Esophagus muscularis mucosa (tissue), 4 donors: Measurements from ENCODE around the gene NR2E1. TPM values are rescaled to one million over a fixed set of nuclear protein-coding genes. Genes with fewer than 3 reads are reported as not detected.

Source experiments
- DNase-seq: peaks from one replicate; pipeline ENCODE4 v3.0.0-alpha.2; 2017; ENCODE audit errors: extremely low spot score
- H3K27ac ChIP-seq, 4 donors: fragments of 200-600 bp; sonication (generic); replicated peaks in 1 of 4; 1 replicate in 3 of 4; 2 replicates in 1 of 4; pipeline ENCODE4 v1.5.1; 2016 to 2019; ENCODE audit warnings: mild to moderate bottlenecking in 1 of 4
- H3K27me3 ChIP-seq, 4 donors: fragments of 200-600 bp; sonication (generic); one replicate each; pipeline versions ENCODE4 v1.5.1 to v1.6.0; 2016 to 2019
- H3K36me3 ChIP-seq, 4 donors: fragments of 200-600 bp; sonication (generic); one replicate each; pipeline ENCODE4 v1.5.1; 2016 to 2019
- H3K4me1 ChIP-seq, 4 donors: fragments of 200-600 bp; sonication (generic); one replicate each; pipeline ENCODE4 v1.5.1; 2016 to 2019
- H3K4me3 ChIP-seq, 4 donors: fragments of 200-600 bp; sonication (generic); 1 replicate in 2 of 4; 2 replicates in 2 of 4; pipeline ENCODE4 v1.5.1; 2016 to 2019; ENCODE audit warnings: mild to moderate bottlenecking in 4 of 4, moderate library complexity in 1 of 4
- H3K9me3 ChIP-seq, 4 donors: fragments of 200-600 bp; sonication (generic); 1 replicate in 3 of 4; 2 replicates in 1 of 4; pipeline ENCODE4 v1.5.1; 2016 to 2019
- EP300 ChIP-seq: sonication (generic); formaldehyde crosslinking; IDR thresholded peaks from one replicate; pipeline ENCODE4 v1.6.1; 2017; ENCODE audit warnings: antibody characterized with exemption
- POLR2A ChIP-seq: fragments of 450-650 bp; IDR thresholded peaks from one replicate; pipeline ENCODE4 v1.6.1; 2017; ENCODE audit warnings: antibody characterized with exemption, moderate library complexity, mild to moderate bottlenecking, low read depth
- POLR2AphosphoS5 ChIP-seq, 2 donors: sonication (generic); formaldehyde crosslinking; IDR thresholded peaks; one replicate each; pipeline ENCODE4 v1.6.1; 2017; ENCODE audit warnings: antibody characterized with exemption in 2 of 2
- WGBS: methylation state at CpG from one replicate; pipeline ENCODE4 v1.1.5; 2018; 5-methylcytosine and 5-hydroxymethylcytosine counted together
- intact Hi-C: fragments of 100-400 bp; cut with DNase I; formaldehyde crosslinking; loops from one replicate; pipeline ENCODE4 v1.15.1; 2023
- total RNA-seq, 4 donors: library from RNA; depleted of rRNA; stranded (reverse); fragments of >200 nt; gene quantifications; one replicate each; pipeline versions ENCODE4 v1.1.0 to v1.2.1, GENCODE V29; 2016
- TF ChIP-seq, protein P1 (sequence below), 3 experiments: fragments of 200-600 bp in 2 of 3; fragments of 450-650 bp in 1 of 3; sonication (generic) in 2 of 3; IDR thresholded peaks; one replicate each; pipeline ENCODE4 v1.5.1; 2017 to 2019; ENCODE audit warnings: antibody characterized with exemption in 3 of 3, mild to moderate bottlenecking in 2 of 3, moderate library complexity in 1 of 3

The NR2E1 gene
- total RNA-seq, 4 donors from 2014 or later: not detected

DNA sequence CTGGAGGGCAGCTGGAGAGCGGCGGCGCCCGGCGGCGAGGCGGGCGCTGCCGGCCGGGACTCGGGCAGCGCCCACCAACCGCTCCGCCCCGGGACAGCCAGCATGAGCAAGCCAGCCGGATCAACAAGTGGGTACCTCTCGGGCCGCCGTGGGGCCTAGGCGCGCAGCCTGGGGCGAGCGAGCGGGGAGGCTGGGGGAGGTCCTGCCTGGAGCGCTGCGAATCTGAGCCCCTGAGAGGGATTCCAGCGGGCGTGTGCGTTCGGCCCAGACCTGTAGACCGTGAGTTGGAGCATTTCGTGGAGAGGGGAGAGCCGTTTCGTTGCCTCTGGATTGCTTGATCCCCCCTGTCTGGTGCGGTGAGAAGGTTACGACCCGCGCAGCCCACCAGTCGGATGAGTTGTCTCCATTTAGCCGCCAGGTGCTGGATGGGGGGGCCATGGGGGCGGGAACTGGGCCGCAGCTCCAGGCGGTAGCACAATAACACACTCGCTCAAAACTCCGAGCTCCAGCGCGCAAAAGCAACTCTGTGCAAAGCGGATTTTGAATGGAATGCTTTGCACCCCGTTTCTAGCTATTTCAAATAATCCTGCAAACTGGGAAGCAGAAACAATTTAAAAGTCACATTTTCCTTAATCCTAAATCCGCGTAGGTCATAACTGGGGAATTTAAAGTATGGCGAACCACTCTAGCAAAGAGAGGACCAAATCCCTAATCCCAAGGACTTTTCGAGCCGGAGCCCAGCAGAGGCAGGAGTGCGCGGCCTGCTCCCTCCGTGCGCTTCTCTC, 1.0 kb downstream of the NR2E1 start:
- no peaks in the 10 kb centered on the region for H3K9me3 ChIP-seq
- peaks cover 12 to 100% (median 97%) of the 10 kb centered on the region in 4 donors for H3K27me3 ChIP-seq
- peak overlapping the region in 2 of 4 donors; percentile 3 to 37 for H3K4me3 ChIP-seq
- H3K36me3 ChIP-seq: no peaks in the 10 kb centered on the region
- TF ChIP-seq EP300 (no peak), POLR2A (no peak), POLR2AphosphoS5 (IDR thresholded peaks at IDR 0.05) (no peak)
- TF ChIP-seq, protein P1, sequence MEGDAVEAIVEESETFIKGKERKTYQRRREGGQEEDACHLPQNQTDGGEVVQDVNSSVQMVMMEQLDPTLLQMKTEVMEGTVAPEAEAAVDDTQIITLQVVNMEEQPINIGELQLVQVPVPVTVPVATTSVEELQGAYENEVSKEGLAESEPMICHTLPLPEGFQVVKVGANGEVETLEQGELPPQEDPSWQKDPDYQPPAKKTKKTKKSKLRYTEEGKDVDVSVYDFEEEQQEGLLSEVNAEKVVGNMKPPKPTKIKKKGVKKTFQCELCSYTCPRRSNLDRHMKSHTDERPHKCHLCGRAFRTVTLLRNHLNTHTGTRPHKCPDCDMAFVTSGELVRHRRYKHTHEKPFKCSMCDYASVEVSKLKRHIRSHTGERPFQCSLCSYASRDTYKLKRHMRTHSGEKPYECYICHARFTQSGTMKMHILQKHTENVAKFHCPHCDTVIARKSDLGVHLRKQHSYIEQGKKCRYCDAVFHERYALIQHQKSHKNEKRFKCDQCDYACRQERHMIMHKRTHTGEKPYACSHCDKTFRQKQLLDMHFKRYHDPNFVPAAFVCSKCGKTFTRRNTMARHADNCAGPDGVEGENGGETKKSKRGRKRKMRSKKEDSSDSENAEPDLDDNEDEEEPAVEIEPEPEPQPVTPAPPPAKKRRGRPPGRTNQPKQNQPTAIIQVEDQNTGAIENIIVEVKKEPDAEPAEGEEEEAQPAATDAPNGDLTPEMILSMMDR (IDR thresholded peaks at IDR 0.05): no peak
- H3K27ac ChIP-seq: no peak overlapping the region
- intact Hi-C loops: no loop called here
- 30% methylated on average over 15 of the region's 58 CpGs for WGBS
- H3K4me1 ChIP-seq: peaks cover 52 to 69% (median 66%) of the 10 kb centered on the region in 4 donors
- no peak for DNase-seq

DNA sequence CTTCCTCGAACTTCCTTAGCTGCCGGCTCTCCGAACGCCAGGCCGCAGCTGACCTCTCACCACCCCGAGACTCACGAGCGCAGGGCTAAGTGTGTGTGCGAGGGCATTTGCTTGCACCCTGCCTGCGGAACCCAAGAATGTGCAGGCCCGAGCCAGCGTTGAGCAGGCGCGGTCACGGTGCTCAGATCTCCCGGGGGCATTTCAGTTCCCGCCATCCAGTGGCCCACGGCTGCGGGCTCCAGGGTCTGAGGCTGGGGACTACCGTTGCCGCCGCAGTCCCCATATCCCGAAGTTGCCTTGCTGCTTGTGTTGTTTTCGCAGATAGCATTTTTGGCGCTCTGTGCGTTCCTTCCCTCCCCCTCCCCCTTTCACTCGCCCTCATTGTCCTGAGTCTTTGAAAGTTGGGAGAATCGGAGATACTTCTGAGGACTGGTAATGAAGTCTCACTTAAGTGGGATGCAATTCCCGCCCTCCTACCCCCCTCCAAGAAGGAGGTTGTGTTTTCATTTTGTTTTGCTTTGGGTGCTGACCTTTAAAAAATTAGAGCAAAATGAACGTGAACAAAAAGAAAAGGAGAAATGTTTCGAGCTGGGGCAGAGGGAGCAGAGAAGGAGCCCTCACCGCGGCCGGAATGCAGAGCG, 1.7 kb downstream of the NR2E1 start:
- peaks cover 52 to 69% (median 66%) of the 10 kb centered on the region in 4 donors for H3K4me1 ChIP-seq
- intact Hi-C loops: no loop called here
- H3K36me3 ChIP-seq: no peaks in the 10 kb centered on the region
- 56% methylated on average over 27 of the region's 35 CpGs for WGBS
- no peak for DNase-seq
- H3K27ac ChIP-seq: no peak overlapping the region
- peaks cover 12 to 100% (median 97%) of the 10 kb centered on the region in 4 donors for H3K27me3 ChIP-seq
- TF ChIP-seq, protein P1 (IDR thresholded peaks at IDR 0.05): no peak
- no peak for TF ChIP-seq POLR2A
- no peak for TF ChIP-seq EP300
- TF ChIP-seq POLR2AphosphoS5 (IDR thresholded peaks at IDR 0.05): no peak
- peak overlapping the region in 3 of 4 donors; percentile 37 to 47 (median 41) for H3K4me3 ChIP-seq
- no peaks in the 10 kb centered on the region for H3K9me3 ChIP-seq

- Histone ChIP-seq H3K27ac (no peak overlapping the region), H3K4me1 (peaks cover 52 to 69% (median 66%) of the 10 kb centered on the region in 4 donors), H3K9me3 (no peaks in the 10 kb centered on the region), H3K36me3 (no peaks in the 10 kb centered on the region), H3K27me3 (peaks cover 12 to 100% (median 95%) of the 10 kb centered on the region in 4 donors), H3K4me3 (peak overlapping the region; percentile 15 to 47 (median 39))
- intact Hi-C loops: no loop called here
- TF ChIP-seq, protein P1 (IDR thresholded peaks at IDR 0.05): no peak
- no peak for TF ChIP-seq POLR2A
- TF ChIP-seq EP300: no peak
- TF ChIP-seq POLR2AphosphoS5 (IDR thresholded peaks at IDR 0.05): no peak
- 28% methylated on average over 15 of the region's 23 CpGs for WGBS
- no peak for DNase-seq
Observed at GRCh38 chr6:108168090-108168463, 2.3 kb downstream of the NR2E1 start.

DNA sequence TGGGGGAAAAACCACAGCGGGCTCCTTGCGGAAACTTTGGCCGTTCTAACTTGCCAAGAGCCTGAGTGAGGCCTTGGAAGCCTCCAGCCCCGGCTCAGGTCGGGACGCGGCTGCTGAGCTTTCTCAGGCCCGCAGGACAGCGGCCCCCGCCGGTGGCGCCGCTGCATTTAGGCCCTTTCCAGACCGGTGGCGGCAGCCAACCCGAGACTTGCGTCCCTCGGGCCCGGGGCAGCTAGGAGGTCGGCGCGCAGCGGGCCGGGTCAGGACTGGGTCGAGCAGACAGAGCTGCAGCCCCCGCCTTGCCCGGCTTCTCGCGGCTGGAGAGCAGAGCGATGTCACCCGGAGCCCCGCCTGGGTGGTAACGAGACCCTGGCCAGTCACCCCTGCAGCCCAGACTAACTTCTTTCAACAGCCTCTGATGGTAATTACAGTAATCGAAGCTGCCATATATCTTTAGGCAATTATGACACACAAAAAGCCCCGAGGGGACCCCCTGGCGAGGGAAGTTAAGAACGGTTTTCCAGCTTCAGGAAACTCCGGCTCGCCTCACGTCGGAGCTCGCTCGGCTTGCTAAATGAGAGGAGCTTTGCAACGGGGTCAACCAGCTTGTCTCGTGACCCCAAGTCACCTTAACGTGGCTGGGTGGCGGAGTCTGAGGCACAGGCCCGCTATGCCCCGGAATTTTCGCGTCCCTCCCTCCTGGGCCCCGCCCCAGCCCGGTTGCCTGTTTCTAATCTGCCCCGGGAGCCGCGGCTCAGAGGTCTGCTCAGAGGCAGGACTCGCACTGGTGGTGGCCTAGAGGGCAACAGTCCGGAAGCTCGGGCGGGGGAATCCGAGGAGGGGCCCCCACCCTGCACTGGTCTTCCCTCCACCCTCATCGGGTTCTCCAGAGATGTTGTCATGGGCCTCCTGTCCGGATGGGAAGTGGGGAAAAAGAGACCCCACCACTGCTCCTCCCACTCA, 3.0 kb downstream of the NR2E1 start:
- no peaks in the 10 kb centered on the region for H3K36me3 ChIP-seq
- 12% methylated on average over 18 of the region's 63 CpGs for WGBS
- TF ChIP-seq, protein P1 (IDR thresholded peaks at IDR 0.05): peak in 1 of 3 experiments; percentile 25
- TF ChIP-seq EP300 (no peak), POLR2A (no peak)
- H3K4me3 ChIP-seq: peak overlapping the region; percentile 15 to 47 (median 39)
- no peak for DNase-seq
- H3K27me3 ChIP-seq: peaks cover 12 to 100% (median 89%) of the 10 kb centered on the region in 4 donors
- no peaks in the 10 kb centered on the region for H3K9me3 ChIP-seq
- H3K4me1 ChIP-seq: peaks cover 52 to 64% (median 62%) of the 10 kb centered on the region in 4 donors
- intact Hi-C loops: no loop called here
- no peak overlapping the region for H3K27ac ChIP-seq
